IgD-negative memory B cell (primary cell): Measurements from ENCODE around the gene TSFM. TPM values are rescaled to one million over a fixed set of nuclear protein-coding genes. Genes with fewer than 3 reads are reported as not detected.
A peak's percentile ranks its signal among the peaks of the same experiment; 100 is the strongest.
"Not testable (repeated sequence)": the region's sequence is repeated elsewhere in the genome, so short reads cannot be mapped to it uniquely, and the experiment has no call there.

ENCODE experiments used
- H3K27ac Mint-ChIP-seq, 3 donors: one replicate each; pipeline ENCODE4 v1.8.0; 2020 to 2022; ENCODE audit warnings: mild to moderate bottlenecking in 3 of 3, mixed read lengths in 3 of 3, moderate library complexity in 1 of 3
- H3K27me3 Mint-ChIP-seq: one replicate; pipeline ENCODE4 v1.8.0; 2021; ENCODE audit warnings: mixed read lengths
- H3K36me3 Mint-ChIP-seq: one replicate; pipeline ENCODE4 v1.8.0; 2020; ENCODE audit warnings: mild to moderate bottlenecking, mixed read lengths
- H3K4me1 Mint-ChIP-seq, 3 donors: one replicate each; pipeline ENCODE4 v1.8.0; 2020 to 2022; ENCODE audit warnings: mixed read lengths in 3 of 3, mild to moderate bottlenecking in 1 of 3
- H3K4me3 Mint-ChIP-seq, 4 donors: one replicate each; pipeline ENCODE4 v1.8.0; 2020 to 2022; ENCODE audit warnings: mild to moderate bottlenecking in 4 of 4, mixed read lengths in 4 of 4, moderate library complexity in 3 of 4
- H3K9me3 Mint-ChIP-seq, 3 donors: one replicate each; pipeline ENCODE4 v1.8.0; 2020 to 2021; ENCODE audit warnings: mixed read lengths in 3 of 3, mild to moderate bottlenecking in 1 of 3
- polyA plus RNA-seq: library from polyadenylated mRNA; unstranded; fragments of 300-500 nt; fragmentation: Illumina TruSeq; gene quantifications from one replicate; pipeline ENCODE4 v1.2.3, GENCODE V29; 2021

The TSFM gene
- polyA plus RNA-seq, 1 donor from 2014 or later: 27.1 TPM

GRCh38 chr12:57817261-57817989 lies 34.8 kb downstream of the TSFM start:
- H3K27ac Mint-ChIP-seq: no peak overlapping the region
- H3K36me3 Mint-ChIP-seq: no peaks in the 10 kb centered on the region
- no peaks in the 10 kb centered on the region for H3K27me3 Mint-ChIP-seq
- H3K4me1 Mint-ChIP-seq: no peaks in the 10 kb centered on the region
- no peak overlapping the region for H3K4me3 Mint-ChIP-seq
- no peaks in the 10 kb centered on the region for H3K9me3 Mint-ChIP-seq

- not testable (repeated sequence) for H3K27me3 Mint-ChIP-seq, H3K36me3 Mint-ChIP-seq, H3K4me3 Mint-ChIP-seq, H3K4me1 Mint-ChIP-seq, H3K9me3 Mint-ChIP-seq, H3K27ac Mint-ChIP-seq
These were observed 35.4 kb downstream of the TSFM start for GRCh38 chr12:57817990-57818331.

GRCh38 chr12:57820119-57820518 lies 37.5 kb downstream of the TSFM start:
- H3K36me3 Mint-ChIP-seq, H3K4me3 Mint-ChIP-seq, H3K4me1 Mint-ChIP-seq: not testable (repeated sequence)

GRCh38 chr12:57821015-57821414 lies 38.4 kb downstream of the TSFM start:
- not testable (repeated sequence) for H3K27ac Mint-ChIP-seq

More at GRCh38 chr12:57820119-57820518, 37.5 kb downstream of the TSFM start:
- H3K27ac Mint-ChIP-seq, H3K27me3 Mint-ChIP-seq, H3K9me3 Mint-ChIP-seq: not testable (repeated sequence)

GRCh38 chr12:57821474-57822214 lies 39.1 kb downstream of the TSFM start:
- no peaks in the 10 kb centered on the region for H3K9me3 Mint-ChIP-seq
- no peaks in the 10 kb centered on the region for H3K27me3 Mint-ChIP-seq
- H3K4me1 Mint-ChIP-seq: no peaks in the 10 kb centered on the region
- no peak overlapping the region for H3K4me3 Mint-ChIP-seq
- H3K27ac Mint-ChIP-seq: no peak overlapping the region
- peaks cover 3% of the 10 kb centered on the region for H3K36me3 Mint-ChIP-seq

More at GRCh38 chr12:57821015-57821414, 38.4 kb downstream of the TSFM start:
- H3K4me3 Mint-ChIP-seq, H3K9me3 Mint-ChIP-seq, H3K4me1 Mint-ChIP-seq, H3K27me3 Mint-ChIP-seq, H3K36me3 Mint-ChIP-seq: not testable (repeated sequence)

- H3K4me3 Mint-ChIP-seq: peak overlapping the region in 1 of 4 donors; percentile 70
- no peaks in the 10 kb centered on the region for H3K27me3 Mint-ChIP-seq
- peak overlapping the region in 1 of 3 donors; percentile 28 for H3K27ac Mint-ChIP-seq
- H3K4me1 Mint-ChIP-seq: no peaks in the 10 kb centered on the region
- H3K36me3 Mint-ChIP-seq: peaks cover 3% of the 10 kb centered on the region
- no peaks in the 10 kb centered on the region for H3K9me3 Mint-ChIP-seq
These were observed 40.0 kb downstream of the TSFM start for GRCh38 chr12:57822392-57823130.

GRCh38 chr12:57823131-57823907 lies 40.7 kb downstream of the TSFM start:
- Mint-ChIP-seq H3K4me1 (no peaks in the 10 kb centered on the region), H3K9me3 (no peaks in the 10 kb centered on the region), H3K4me3 (no peak overlapping the region), H3K27ac (no peak overlapping the region), H3K27me3 (no peaks in the 10 kb centered on the region), H3K36me3 (peaks cover 3% of the 10 kb centered on the region)

GRCh38 chr12:57823908-57824640 lies 41.5 kb downstream of the TSFM start:
- Mint-ChIP-seq H3K4me3 (no peak overlapping the region), H3K9me3 (no peaks in the 10 kb centered on the region), H3K4me1 (peaks cover 0 to 2% (median 0%) of the 10 kb centered on the region in 3 donors), H3K27me3 (no peaks in the 10 kb centered on the region), H3K36me3 (peaks cover 3% of the 10 kb centered on the region), H3K27ac (no peak overlapping the region)

GRCh38 chr12:57825451-57825850 lies 42.9 kb downstream of the TSFM start:
- Mint-ChIP-seq H3K4me1 (peaks cover 0 to 7% (median 2%) of the 10 kb centered on the region in 3 donors), H3K36me3 (peaks cover 3% of the 10 kb centered on the region), H3K27me3 (no peaks in the 10 kb centered on the region), H3K27ac (peak overlapping the region in 2 of 3 donors; percentile 25 to 45), H3K4me3 (no peak overlapping the region), H3K9me3 (no peaks in the 10 kb centered on the region)

GRCh38 chr12:57826400-57826799 lies 43.8 kb downstream of the TSFM start:
- H3K27ac Mint-ChIP-seq: no peak overlapping the region

GRCh38 chr12:57826966-57827365 lies 44.4 kb downstream of the TSFM start:
- Mint-ChIP-seq H3K36me3 (peaks cover 3% of the 10 kb centered on the region), H3K9me3 (no peaks in the 10 kb centered on the region), H3K27me3 (no peaks in the 10 kb centered on the region), H3K4me3 (no peak overlapping the region), H3K27ac (peak overlapping the region in 1 of 3 donors; percentile 35), H3K4me1 (peaks cover 7 to 15% (median 8%) of the 10 kb centered on the region in 3 donors)

More at GRCh38 chr12:57826400-57826799, 43.8 kb downstream of the TSFM start:
- H3K4me3 Mint-ChIP-seq: no peak overlapping the region
- no peaks in the 10 kb centered on the region for H3K27me3 Mint-ChIP-seq
- H3K4me1 Mint-ChIP-seq: peaks cover 2 to 10% (median 4%) of the 10 kb centered on the region in 3 donors
- H3K36me3 Mint-ChIP-seq: peaks cover 3% of the 10 kb centered on the region
- no peaks in the 10 kb centered on the region for H3K9me3 Mint-ChIP-seq

- no peaks in the 10 kb centered on the region for H3K9me3 Mint-ChIP-seq
- no peaks in the 10 kb centered on the region for H3K27me3 Mint-ChIP-seq
- H3K4me3 Mint-ChIP-seq: peak overlapping the region in 1 of 4 donors; percentile 58
- no peaks in the 10 kb centered on the region for H3K36me3 Mint-ChIP-seq
- H3K4me1 Mint-ChIP-seq: peaks cover 22 to 34% (median 24%) of the 10 kb centered on the region in 3 donors
- no peak overlapping the region for H3K27ac Mint-ChIP-seq
These were observed 46.6 kb downstream of the TSFM start for GRCh38 chr12:57829025-57829777.

- Mint-ChIP-seq H3K4me1 (peaks cover 28 to 41% (median 31%) of the 10 kb centered on the region in 3 donors), H3K27ac (peak overlapping the region in 1 of 3 donors; percentile 28), H3K4me3 (peak overlapping the region in 1 of 4 donors; percentile 47), H3K9me3 (no peaks in the 10 kb centered on the region), H3K36me3 (no peaks in the 10 kb centered on the region), H3K27me3 (no peaks in the 10 kb centered on the region)
These were observed 47.8 kb downstream of the TSFM start for GRCh38 chr12:57830393-57830792.
